Vagina (tissue), 2 donors: ENCODE data around the gene TUBGCP2. TPM values are rescaled to one million over a fixed set of nuclear protein-coding genes. Genes with fewer than 3 reads are reported as not detected.

ENCODE experiments used
- DNase-seq, 2 donors: peaks; one replicate each; pipeline ENCODE4 v3.0.0-alpha.2; 2017; ENCODE audit errors: extremely low spot score in 2 of 2
- H3K27ac ChIP-seq: fragments of 200-600 bp; sonication (generic); one replicate; pipeline ENCODE4 v1.5.1; 2019
- H3K27me3 ChIP-seq: fragments of 200-600 bp; sonication (generic); one replicate; pipeline ENCODE4 v1.5.1; 2019
- H3K36me3 ChIP-seq, 2 donors: fragments of 200-600 bp; sonication (generic); one replicate each; pipeline ENCODE4 v1.5.1; 2017 to 2019
- H3K4me1 ChIP-seq: fragments of 200-600 bp; sonication (generic); one replicate; pipeline ENCODE4 v1.5.1; 2019
- H3K4me3 ChIP-seq, 2 donors: fragments of 200-600 bp; sonication (generic); 1 replicate in 1 of 2; 2 replicates in 1 of 2; pipeline ENCODE4 v1.5.1; 2016 to 2019
- H3K9me3 ChIP-seq: fragments of 200-600 bp; sonication (generic); one replicate; pipeline ENCODE4 v1.5.1; 2019
- CTCF ChIP-seq, 3 experiments: fragments of 450-650 bp in 2 of 3; fragments of 200-600 bp in 1 of 3; sonication (generic) in 1 of 3; IDR thresholded peaks; one replicate each; pipeline ENCODE4 v1.5.1; 2017 to 2019; ENCODE audit warnings: antibody characterized with exemption in 3 of 3, mild to moderate bottlenecking in 2 of 3, moderate library complexity in 2 of 3
- POLR2A ChIP-seq, 2 donors: fragments of 450-650 bp; IDR thresholded peaks; one replicate each; pipeline ENCODE4 v1.6.1; 2017; ENCODE audit warnings: antibody characterized with exemption in 2 of 2, mild to moderate bottlenecking in 2 of 2, moderate library complexity in 2 of 2
- POLR2AphosphoS5 ChIP-seq, 2 donors: sonication (generic); formaldehyde crosslinking; IDR thresholded peaks; one replicate each; pipeline ENCODE4 v1.9.0; 2017; ENCODE audit warnings: antibody characterized with exemption in 2 of 2, mild to moderate bottlenecking in 2 of 2, low read depth in 1 of 2; ENCODE audit not compliant: insufficient read depth in 1 of 2
- intact Hi-C: fragments of 100-400 bp; cut with DNase I; formaldehyde crosslinking; loops from one replicate; pipeline ENCODE4 v1.15.1; 2023
- total RNA-seq: library from RNA; depleted of rRNA; stranded (reverse); fragments of >200 nt; gene quantifications from one replicate; pipeline ENCODE4 v1.2.3, GENCODE V29; 2016

The TUBGCP2 gene
- total RNA-seq, 1 donor from 2014 or later = 41.7 TPM

GRCh38 chr10:133285217-133285616 lies 23.5 kb downstream of the TUBGCP2 start:
- Histone ChIP-seq H3K4me3 (no peak overlapping the region), H3K27ac (no peak overlapping the region), H3K36me3 (peaks cover 2 to 96% of the 10 kb centered on the region in 2 donors), H3K9me3 (no peaks in the 10 kb centered on the region), H3K4me1 (no peaks in the 10 kb centered on the region), H3K27me3 (no peaks in the 10 kb centered on the region)
- TF ChIP-seq POLR2AphosphoS5 (IDR thresholded peaks at IDR 0.05; ENCODE audit: insufficient read depth in 1 of 2, low read depth in 1 of 2) = no peak
- no peak for DNase-seq
- intact Hi-C loops = no loop called here

GRCh38 chr10:133283931-133284330 lies 24.7 kb downstream of the TUBGCP2 start:
- intact Hi-C loops = no loop called here
- DNase-seq = no peak
- H3K4me3 ChIP-seq = no peak overlapping the region
- H3K9me3 ChIP-seq = no peaks in the 10 kb centered on the region
- H3K4me1 ChIP-seq = no peaks in the 10 kb centered on the region
- H3K27me3 ChIP-seq = no peaks in the 10 kb centered on the region
- peaks cover 2 to 96% of the 10 kb centered on the region in 2 donors for H3K36me3 ChIP-seq
- TF ChIP-seq POLR2A (IDR thresholded peaks at IDR 0.05) = no peak
- no peak for TF ChIP-seq CTCF (IDR thresholded peaks at IDR 0.05)
- TF ChIP-seq POLR2AphosphoS5 (IDR thresholded peaks at IDR 0.05; ENCODE audit: insufficient read depth in 1 of 2, low read depth in 1 of 2) = no peak
- no peak overlapping the region for H3K27ac ChIP-seq

GRCh38 chr10:133282846-133283390 lies 25.8 kb downstream of the TUBGCP2 start:
- intact Hi-C loops = no loop called here
- peaks cover 2 to 90% of the 10 kb centered on the region in 2 donors for H3K36me3 ChIP-seq

GRCh38 chr10:133281628-133282372 lies 26.9 kb downstream of the TUBGCP2 start:
- intact Hi-C loops = no loop called here

More at GRCh38 chr10:133282846-133283390, 25.8 kb downstream of the TUBGCP2 start:
- Histone ChIP-seq H3K27ac (no peak overlapping the region), H3K27me3 (no peaks in the 10 kb centered on the region), H3K9me3 (no peaks in the 10 kb centered on the region), H3K4me1 (no peaks in the 10 kb centered on the region), H3K4me3 (no peak overlapping the region)
- DNase-seq = no peak
- TF ChIP-seq POLR2A (IDR thresholded peaks at IDR 0.05) (no peak), POLR2AphosphoS5 (IDR thresholded peaks at IDR 0.05; ENCODE audit: insufficient read depth in 1 of 2, low read depth in 1 of 2) (no peak), CTCF (IDR thresholded peaks at IDR 0.05) (no peak)

GRCh38 chr10:133281084-133281483 lies 27.6 kb downstream of the TUBGCP2 start:
- Histone ChIP-seq H3K27ac (no peak overlapping the region), H3K36me3 (peaks cover 2 to 75% of the 10 kb centered on the region in 2 donors), H3K4me3 (no peak overlapping the region), H3K27me3 (no peaks in the 10 kb centered on the region), H3K9me3 (no peaks in the 10 kb centered on the region), H3K4me1 (peaks cover 16% of the 10 kb centered on the region)
- DNase-seq = no peak
- intact Hi-C loops = no loop called here
- TF ChIP-seq POLR2A (IDR thresholded peaks at IDR 0.05) (no peak), CTCF (IDR thresholded peaks at IDR 0.05) (no peak), POLR2AphosphoS5 (IDR thresholded peaks at IDR 0.05; ENCODE audit: insufficient read depth in 1 of 2, low read depth in 1 of 2) (no peak)

More at GRCh38 chr10:133281628-133282372, 26.9 kb downstream of the TUBGCP2 start:
- no peak overlapping the region for H3K27ac ChIP-seq
- H3K9me3 ChIP-seq = no peaks in the 10 kb centered on the region
- H3K4me3 ChIP-seq = no peak overlapping the region
- peaks cover 2 to 81% of the 10 kb centered on the region in 2 donors for H3K36me3 ChIP-seq
- peaks cover 10% of the 10 kb centered on the region for H3K4me1 ChIP-seq
- H3K27me3 ChIP-seq = no peaks in the 10 kb centered on the region
- DNase-seq = no peak
- TF ChIP-seq POLR2AphosphoS5 (IDR thresholded peaks at IDR 0.05; ENCODE audit: insufficient read depth in 1 of 2, low read depth in 1 of 2) = no peak
- no peak for TF ChIP-seq POLR2A (IDR thresholded peaks at IDR 0.05)
- TF ChIP-seq CTCF (IDR thresholded peaks at IDR 0.05) = no peak
